SK-N-SH (cell line): ENCODE measurements around the gene GP1BA. TPM values are rescaled to one million over a fixed set of nuclear protein-coding genes. Genes with fewer than 3 reads are reported as not detected.
A peak's percentile ranks its signal among the peaks of the same experiment; 100 is the strongest.

ENCODE experiments used
- CTCF ChIA-PET: fragments of 300-600, 350-600 bp; formaldehyde crosslinking; extraction: SDS; loops from one replicate; lab custom pipeline; 2021; lab: Yijun Ruan, JAX
- POLR2A ChIA-PET: fragments of 350-600 bp; sonication (Branson Sonifier 250); formaldehyde crosslinking; extraction: SDS; loops from one replicate; lab custom pipeline; 2020; ENCODE audit warnings: antibody characterized with exemption, inconsistent platforms; lab: Yijun Ruan, JAX
- DNase-seq: peaks from one replicate; pipeline ENCODE4 v3.0.0; 2012
- H2AFZ ChIP-seq: fragments of 200-600 bp; sonication (generic); 2 replicates; pipeline ENCODE4 v1.8.1; 2016; ENCODE audit warnings: antibody characterized with exemption, mild to moderate bottlenecking, low read depth
- H3F3A ChIP-seq: fragments of 200-600 bp; sonication (generic); replicated peaks from 2 replicates; pipeline ENCODE3; 2016; ENCODE audit warnings: antibody characterized with exemption, mild to moderate bottlenecking; ENCODE audit not compliant: insufficient read depth
- H3K27ac ChIP-seq, 2 experiments: fragments of 200-500 bp in 1 of 2; fragments of 200-600 bp in 1 of 2; sonication (Bioruptor generic) in 1 of 2; sonication (generic), shearing (Covaris generic) in 1 of 2; 2 replicates each; pipeline versions ENCODE4 v1.5.1 to v1.6.1; 2014 to 2016; ENCODE audit warnings: low read depth in 2 of 2, inconsistent platforms in 1 of 2, low read length in 1 of 2, mild to moderate bottlenecking in 1 of 2, mixed read lengths in 1 of 2
- H3K27me3 ChIP-seq: fragments of 200-600 bp; sonication (generic), shearing (Covaris generic); 2 replicates; pipeline ENCODE4 v1.6.1; 2016; ENCODE audit warnings: mixed run types; ENCODE audit not compliant: insufficient read depth
- H3K36me3 ChIP-seq, 2 experiments: fragments of 200-500 bp in 1 of 2; fragments of 200-600 bp in 1 of 2; sonication (Bioruptor generic) in 1 of 2; sonication (generic) in 1 of 2; replicated peaks in 1 of 2; 2 replicates each; pipeline versions ENCODE3 to v1.5.1; 2014 to 2016; ENCODE audit warnings: low read length in 1 of 2, mild to moderate bottlenecking in 1 of 2; ENCODE audit not compliant: insufficient read depth in 2 of 2, control insufficient read depth in 1 of 2
- H3K4me1 ChIP-seq, 2 experiments: fragments of 200-500 bp in 1 of 2; fragments of 200-600 bp in 1 of 2; sonication (Bioruptor generic) in 1 of 2; sonication (generic), shearing (Covaris generic) in 1 of 2; 2 replicates each; pipeline versions ENCODE4 v1.5.1 to v1.6.1; 2014 to 2016; ENCODE audit warnings: low read depth in 1 of 2, low read length in 1 of 2, mixed run types in 1 of 2; ENCODE audit not compliant: insufficient read depth in 2 of 2, control insufficient read depth in 1 of 2
- H3K4me2 ChIP-seq: fragments of 200-600 bp; sonication (generic), shearing (Covaris generic); 2 replicates; pipeline ENCODE4 v1.6.1; 2017; ENCODE audit warnings: mixed run types
- H3K4me3 ChIP-seq, 2 experiments: fragments of 200-500 bp in 1 of 2; fragments of 200-600 bp in 1 of 2; sonication (Bioruptor generic) in 1 of 2; sonication (generic), shearing (Covaris generic) in 1 of 2; 2 replicates each; pipeline versions ENCODE4 v1.5.1 to v1.8.1; 2014 to 2016; ENCODE audit warnings: low read depth in 2 of 2, inconsistent platforms in 1 of 2, low read length in 1 of 2, mild to moderate bottlenecking in 1 of 2, mixed read lengths in 1 of 2, moderate library complexity in 1 of 2
- H3K79me2 ChIP-seq: fragments of 200-600 bp; sonication (generic); 2 replicates; pipeline ENCODE4 v1.8.1; 2017; ENCODE audit warnings: mild to moderate bottlenecking; ENCODE audit not compliant: insufficient read depth
- H3K9ac ChIP-seq: fragments of 200-600 bp; sonication (generic); 2 replicates; pipeline ENCODE4 v1.6.1; 2017; ENCODE audit warnings: mixed run types
- H3K9me2 ChIP-seq: fragments of 200-600 bp; sonication (generic); 2 replicates; pipeline ENCODE4 v1.6.1; 2017; ENCODE audit warnings: mixed run types
- H3K9me3 ChIP-seq: fragments of 200-600 bp; sonication (generic); 2 replicates; pipeline ENCODE4 v1.6.1; 2017; ENCODE audit warnings: mixed run types, mild to moderate bottlenecking, moderate library complexity
- H4K20me1 ChIP-seq: fragments of 200-600 bp; sonication (generic); 2 replicates; pipeline ENCODE4 v1.6.1; 2017; ENCODE audit warnings: mild to moderate bottlenecking, mixed run types; ENCODE audit not compliant: insufficient read depth
- CHD2 ChIP-seq: fragments of 150-350 bp; IDR thresholded peaks from 2 replicates; pipeline ENCODE4 v1.6.1; 2018; ENCODE audit warnings: low read length; ENCODE audit not compliant: partially characterized antibody
- EP300 ChIP-seq, 2 experiments: IDR thresholded peaks; 2 replicates each; pipeline versions ENCODE4 v1.4.0 to v1.6.1; 2012; ENCODE audit warnings: borderline replicate concordance in 1 of 2, low read depth in 1 of 2, low read length in 1 of 2
- EZH2phosphoT487 ChIP-seq: fragments of 200-600 bp; sonication (generic); IDR thresholded peaks from 2 replicates; pipeline ENCODE4 v1.6.1; 2017; ENCODE audit warnings: low read depth, mixed run types, mild to moderate bottlenecking, antibody characterized with exemption, moderate library complexity, borderline replicate concordance
- FOSL2 ChIP-seq: IDR thresholded peaks from 2 replicates; pipeline ENCODE4 v1.4.0; 2012; ENCODE audit warnings: low read depth, mild to moderate bottlenecking, moderate library complexity, borderline replicate concordance
- GABPA ChIP-seq: IDR thresholded peaks from 2 replicates; pipeline ENCODE4 v1.4.0; 2012; ENCODE audit warnings: low read depth, mild to moderate bottlenecking
- JUND ChIP-seq: IDR thresholded peaks from 2 replicates; pipeline ENCODE4 v1.4.0; 2012
- NFIC ChIP-seq: IDR thresholded peaks from 2 replicates; pipeline ENCODE4 v1.4.0; 2012; ENCODE audit warnings: borderline replicate concordance
- NRF1 ChIP-seq: IDR thresholded peaks from 2 replicates; pipeline ENCODE4 v1.6.1; 2012; ENCODE audit warnings: low read depth, mild to moderate bottlenecking, low read length
- RAD21 ChIP-seq: IDR thresholded peaks from 2 replicates; pipeline ENCODE4 v1.6.1; 2012; ENCODE audit warnings: mild to moderate bottlenecking, low read length
- RFX5 ChIP-seq: IDR thresholded peaks from 2 replicates; pipeline ENCODE4 v1.6.1; 2012; ENCODE audit warnings: mild to moderate bottlenecking, improper control_type of control experiment, low read length
- SIN3A ChIP-seq: IDR thresholded peaks from 2 replicates; pipeline ENCODE4 v1.6.1; 2012; ENCODE audit warnings: low read depth, mild to moderate bottlenecking, low read length, moderate library complexity, borderline replicate concordance
- TAF1 ChIP-seq: IDR thresholded peaks from 2 replicates; pipeline ENCODE4 v1.6.1; 2012; ENCODE audit warnings: low read depth, mild to moderate bottlenecking, low read length, moderate library complexity, borderline replicate concordance
- TCF12 ChIP-seq: IDR thresholded peaks from 2 replicates; pipeline ENCODE4 v1.4.0; 2012
- YY1 ChIP-seq: IDR thresholded peaks from 2 replicates; pipeline ENCODE4 v1.4.0; 2012; ENCODE audit warnings: low read depth, mild to moderate bottlenecking
- WGBS: methylation state at CpG from one replicate; pipeline ENCODE4 v1.1.6; 2017; ENCODE audit warnings: low lambda C conversion rate; 5-methylcytosine and 5-hydroxymethylcytosine counted together
- polyA plus RNA-seq, 3 experiments: library from polyadenylated mRNA; depleted of rRNA; stranded (reverse); fragments of >200 nt; gene quantifications; 2 replicates each; pipeline ENCODE4 v1.2.3, GENCODE V29; 2012
- TF ChIP-seq, protein P1 (sequence below): IDR thresholded peaks from 2 replicates; pipeline ENCODE4 v1.4.0; 2012; ENCODE audit warnings: low read depth, borderline replicate concordance
- TF ChIP-seq, protein P2 (sequence below): IDR thresholded peaks from 2 replicates; pipeline ENCODE4 v1.4.0; 2012; ENCODE audit warnings: low read depth
- TF ChIP-seq, protein P3 (sequence below): IDR thresholded peaks from 2 replicates; pipeline ENCODE4 v1.6.1; 2012; ENCODE audit warnings: mild to moderate bottlenecking, low read depth, low read length, moderate library complexity
- TF ChIP-seq, protein P4 (sequence below): IDR thresholded peaks from 2 replicates; pipeline ENCODE4 v1.4.0; 2012; ENCODE audit warnings: low read depth, borderline replicate concordance
- TF ChIP-seq, protein P5 (sequence below): IDR thresholded peaks from 2 replicates; pipeline ENCODE4; 2012

GP1BA gene
- polyA plus RNA-seq, 1 of the 3 experiments (the other 2 are of a cell fraction) = not detected

DNA sequence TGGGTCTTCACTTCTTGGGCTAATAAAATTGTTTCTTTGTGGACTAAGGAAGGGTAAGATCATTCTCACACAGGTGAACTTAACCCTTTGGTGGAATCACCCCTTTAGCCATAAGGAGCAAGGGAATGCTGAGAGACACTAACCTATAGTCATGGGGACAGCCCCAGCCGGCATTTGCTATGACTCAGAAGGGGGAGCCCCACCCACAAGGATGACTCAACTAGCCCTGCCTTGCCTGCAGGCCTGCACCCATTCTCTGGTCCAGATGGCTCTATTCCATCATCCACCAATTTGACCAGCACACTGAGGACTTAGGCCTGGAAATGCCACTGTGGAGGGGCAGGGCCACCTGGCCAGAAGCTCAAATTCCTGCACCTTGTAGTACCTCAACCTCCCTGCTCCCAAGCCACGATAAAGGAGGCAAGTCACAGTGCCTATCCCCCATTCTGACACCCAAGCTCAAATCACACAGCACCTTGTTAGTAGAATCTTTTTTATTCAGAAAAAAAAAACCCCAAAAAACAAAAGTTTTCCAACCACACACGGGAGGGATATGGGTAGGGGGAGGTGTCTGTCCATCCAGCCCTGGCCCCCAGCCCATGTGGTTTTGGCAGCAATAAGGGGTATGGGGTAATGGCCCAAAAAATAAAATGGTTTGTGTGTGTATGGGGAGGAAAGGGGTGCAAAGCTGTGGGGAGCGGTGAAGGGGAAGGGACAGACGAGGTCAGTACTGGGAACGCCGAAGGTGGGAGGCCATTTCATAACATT lies 13.3 kb downstream of the GP1BA start:
- Histone ChIP-seq H3F3A (peaks cover 75% of the 10 kb centered on the region), H4K20me1 (peaks cover 45% of the 10 kb centered on the region), H3K27ac (peak overlapping the region; percentile 63 to 97), H3K36me3 (peaks cover 37 to 40% of the 10 kb centered on the region in 2 experiments), H3K79me2 (peaks cover 81% of the 10 kb centered on the region), H3K9ac (peak overlapping the region; percentile 41; the same call in 1 of the 2 replicates), H3K9me2 (no peaks in the 10 kb centered on the region), H3K9me3 (no peaks in the 10 kb centered on the region), H3K4me1 (peaks cover 18 to 33% of the 10 kb centered on the region in 2 experiments), H3K4me2 (peak overlapping the region; percentile 98), H3K4me3 (peak overlapping the region; percentile 79 to 99), H3K27me3 (no peaks in the 10 kb centered on the region), H2AFZ (no peak overlapping the region)
- ChIA-PET CTCF (interaction anchor here (0.5 to 1.1 kb wide), 3 partner anchors 22 to 155 kb away, joined by 3 read pairs; partner anchors contain the start of gene SPAG7), POLR2A (interaction anchor here (0.6 to 4.3 kb wide), 3 partner anchors 18 to 25 kb away, joined by 3 to 32 read pairs (median 3); partner anchors contain the start of gene SPAG7)
- TF ChIP-seq NRF1 (no peak), GABPA (peak; percentile 37; the same call in 1 of the 2 replicates), SIN3A (peak; percentile 60; the same call in 1 of the 2 replicates), EP300 (IDR thresholded peaks at IDR 0.05; ENCODE audit: borderline replicate concordance in 1 of 2, low read depth in 1 of 2, low read length in 1 of 2) (peak in 1 of 2 experiments; percentile 25; a peak in 1 of 4 replicates), JUND (peak; percentile 95), YY1 (peak; percentile 41; the same call in 1 of the 2 replicates), FOSL2 (peak; percentile 98), CHD2 (peak; percentile 29), TAF1 (peak; percentile 32; the same call in 1 of the 2 replicates), TCF12 (peak; percentile 83), RFX5 (no peak), EZH2phosphoT487 (no peak), RAD21 (no peak), NFIC (peak; percentile 52)
- TF ChIP-seq, protein P1, sequence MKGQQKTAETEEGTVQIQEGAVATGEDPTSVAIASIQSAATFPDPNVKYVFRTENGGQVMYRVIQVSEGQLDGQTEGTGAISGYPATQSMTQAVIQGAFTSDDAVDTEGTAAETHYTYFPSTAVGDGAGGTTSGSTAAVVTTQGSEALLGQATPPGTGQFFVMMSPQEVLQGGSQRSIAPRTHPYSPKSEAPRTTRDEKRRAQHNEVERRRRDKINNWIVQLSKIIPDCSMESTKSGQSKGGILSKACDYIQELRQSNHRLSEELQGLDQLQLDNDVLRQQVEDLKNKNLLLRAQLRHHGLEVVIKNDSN = no peak
- TF ChIP-seq, protein P2, sequence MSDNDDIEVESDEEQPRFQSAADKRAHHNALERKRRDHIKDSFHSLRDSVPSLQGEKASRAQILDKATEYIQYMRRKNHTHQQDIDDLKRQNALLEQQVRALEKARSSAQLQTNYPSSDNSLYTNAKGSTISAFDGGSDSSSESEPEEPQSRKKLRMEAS = peak; percentile 80
- TF ChIP-seq, protein P3, sequence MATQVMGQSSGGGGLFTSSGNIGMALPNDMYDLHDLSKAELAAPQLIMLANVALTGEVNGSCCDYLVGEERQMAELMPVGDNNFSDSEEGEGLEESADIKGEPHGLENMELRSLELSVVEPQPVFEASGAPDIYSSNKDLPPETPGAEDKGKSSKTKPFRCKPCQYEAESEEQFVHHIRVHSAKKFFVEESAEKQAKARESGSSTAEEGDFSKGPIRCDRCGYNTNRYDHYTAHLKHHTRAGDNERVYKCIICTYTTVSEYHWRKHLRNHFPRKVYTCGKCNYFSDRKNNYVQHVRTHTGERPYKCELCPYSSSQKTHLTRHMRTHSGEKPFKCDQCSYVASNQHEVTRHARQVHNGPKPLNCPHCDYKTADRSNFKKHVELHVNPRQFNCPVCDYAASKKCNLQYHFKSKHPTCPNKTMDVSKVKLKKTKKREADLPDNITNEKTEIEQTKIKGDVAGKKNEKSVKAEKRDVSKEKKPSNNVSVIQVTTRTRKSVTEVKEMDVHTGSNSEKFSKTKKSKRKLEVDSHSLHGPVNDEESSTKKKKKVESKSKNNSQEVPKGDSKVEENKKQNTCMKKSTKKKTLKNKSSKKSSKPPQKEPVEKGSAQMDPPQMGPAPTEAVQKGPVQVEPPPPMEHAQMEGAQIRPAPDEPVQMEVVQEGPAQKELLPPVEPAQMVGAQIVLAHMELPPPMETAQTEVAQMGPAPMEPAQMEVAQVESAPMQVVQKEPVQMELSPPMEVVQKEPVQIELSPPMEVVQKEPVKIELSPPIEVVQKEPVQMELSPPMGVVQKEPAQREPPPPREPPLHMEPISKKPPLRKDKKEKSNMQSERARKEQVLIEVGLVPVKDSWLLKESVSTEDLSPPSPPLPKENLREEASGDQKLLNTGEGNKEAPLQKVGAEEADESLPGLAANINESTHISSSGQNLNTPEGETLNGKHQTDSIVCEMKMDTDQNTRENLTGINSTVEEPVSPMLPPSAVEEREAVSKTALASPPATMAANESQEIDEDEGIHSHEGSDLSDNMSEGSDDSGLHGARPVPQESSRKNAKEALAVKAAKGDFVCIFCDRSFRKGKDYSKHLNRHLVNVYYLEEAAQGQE = peak; percentile 25; the same call in 1 of the 2 replicates
- TF ChIP-seq, protein P4, sequence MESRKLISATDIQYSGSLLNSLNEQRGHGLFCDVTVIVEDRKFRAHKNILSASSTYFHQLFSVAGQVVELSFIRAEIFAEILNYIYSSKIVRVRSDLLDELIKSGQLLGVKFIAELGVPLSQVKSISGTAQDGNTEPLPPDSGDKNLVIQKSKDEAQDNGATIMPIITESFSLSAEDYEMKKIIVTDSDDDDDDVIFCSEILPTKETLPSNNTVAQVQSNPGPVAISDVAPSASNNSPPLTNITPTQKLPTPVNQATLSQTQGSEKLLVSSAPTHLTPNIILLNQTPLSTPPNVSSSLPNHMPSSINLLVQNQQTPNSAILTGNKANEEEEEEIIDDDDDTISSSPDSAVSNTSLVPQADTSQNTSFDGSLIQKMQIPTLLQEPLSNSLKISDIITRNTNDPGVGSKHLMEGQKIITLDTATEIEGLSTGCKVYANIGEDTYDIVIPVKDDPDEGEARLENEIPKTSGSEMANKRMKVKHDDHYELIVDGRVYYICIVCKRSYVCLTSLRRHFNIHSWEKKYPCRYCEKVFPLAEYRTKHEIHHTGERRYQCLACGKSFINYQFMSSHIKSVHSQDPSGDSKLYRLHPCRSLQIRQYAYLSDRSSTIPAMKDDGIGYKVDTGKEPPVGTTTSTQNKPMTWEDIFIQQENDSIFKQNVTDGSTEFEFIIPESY = 0 out of 2 replicates have a peak, but pooled peaks have one; percentile 35
- TF ChIP-seq, protein P5, sequence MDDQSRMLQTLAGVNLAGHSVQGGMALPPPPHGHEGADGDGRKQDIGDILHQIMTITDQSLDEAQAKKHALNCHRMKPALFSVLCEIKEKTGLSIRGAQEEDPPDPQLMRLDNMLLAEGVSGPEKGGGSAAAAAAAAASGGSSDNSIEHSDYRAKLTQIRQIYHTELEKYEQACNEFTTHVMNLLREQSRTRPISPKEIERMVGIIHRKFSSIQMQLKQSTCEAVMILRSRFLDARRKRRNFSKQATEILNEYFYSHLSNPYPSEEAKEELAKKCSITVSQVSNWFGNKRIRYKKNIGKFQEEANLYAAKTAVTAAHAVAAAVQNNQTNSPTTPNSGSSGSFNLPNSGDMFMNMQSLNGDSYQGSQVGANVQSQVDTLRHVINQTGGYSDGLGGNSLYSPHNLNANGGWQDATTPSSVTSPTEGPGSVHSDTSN = peak; percentile 64
- 42% methylated on average over 7 of the region's 7 CpGs for WGBS
- DNase-seq = no peak
